A673 (cell line): Measurements from ENCODE around the gene STAMBPL1. TPM values are rescaled to one million over a fixed set of nuclear protein-coding genes. Genes with fewer than 3 reads are reported as not detected.

Source experiments
- BruUV-seq: library from RNA; stranded (reverse); fragments of 400-500 nt; replicated peaks from 2 replicates; lab custom pipeline; 2021; lab: Mats Ljungman, UMichigan
- CTCF ChIA-PET: fragments of 300-600 bp; sonication (Branson Sonifier 250); formaldehyde crosslinking; loops from one replicate; lab custom pipeline; 2022; ENCODE audit warnings: antibody characterized with exemption; lab: Charles Lee
- POLR2A ChIA-PET: fragments of 300-600 bp; sonication (Branson Sonifier 250); formaldehyde crosslinking; loops from one replicate; lab custom pipeline; 2022; ENCODE audit warnings: antibody characterized with exemption; ENCODE audit not compliant: low non-redundant PET; lab: Charles Lee
- DNase-seq: peaks from one replicate; pipeline ENCODE4 v3.0.0-alpha.2; 2015; ENCODE audit warnings: low spot score
- H3K27ac ChIP-seq: fragments of 200-600 bp; sonication (generic); 2 replicates; pipeline ENCODE4 v1.5.1; 2016; ENCODE audit warnings: mixed run types, low read depth, mild to moderate bottlenecking, mixed read lengths, antibody characterized with exemption, low read length; ENCODE audit not compliant: poor library complexity, severe bottlenecking
- H3K27me3 ChIP-seq: fragments of 200-600 bp; sonication (generic); replicated peaks from 2 replicates; pipeline ENCODE4 v1.6.1; 2017; ENCODE audit warnings: mixed run types, low read depth, mild to moderate bottlenecking, mixed read lengths, antibody characterized with exemption, low read length; ENCODE audit not compliant: insufficient read depth, poor library complexity
- H3K36me3 ChIP-seq: fragments of 200-600 bp; sonication (generic); 2 replicates; pipeline ENCODE4 v1.6.1; 2016; ENCODE audit warnings: mixed run types, mild to moderate bottlenecking, mixed read lengths, antibody characterized with exemption, low read length; ENCODE audit not compliant: insufficient read depth, poor library complexity, severe bottlenecking
- H3K4me1 ChIP-seq: fragments of 200-600 bp; sonication (generic); 2 replicates; pipeline ENCODE4 v1.6.1; 2017; ENCODE audit warnings: mixed run types, mild to moderate bottlenecking, mixed read lengths, antibody characterized with exemption, low read length; ENCODE audit not compliant: insufficient read depth, poor library complexity, severe bottlenecking
- H3K4me3 ChIP-seq: fragments of 200-600 bp; sonication (generic); 2 replicates; pipeline ENCODE4 v1.5.1; 2016; ENCODE audit warnings: low read depth, mixed run types, mild to moderate bottlenecking, mixed read lengths, low read length; ENCODE audit not compliant: poor library complexity, severe bottlenecking
- H3K9me3 ChIP-seq: fragments of 200-600 bp; sonication (generic); 2 replicates; pipeline ENCODE4 v1.6.1; 2016; ENCODE audit warnings: mixed run types, low read depth, mild to moderate bottlenecking, mixed read lengths, antibody characterized with exemption, low read length; ENCODE audit not compliant: poor library complexity, severe bottlenecking
- CTCF ChIP-seq: fragments of 300-800, 200-600 bp; sonication (generic); conservative IDR thresholded peaks from 2 replicates; pipeline ENCODE4 v1.5.1; 2017; ENCODE audit warnings: low read depth, mild to moderate bottlenecking, antibody characterized with exemption, low read length, moderate library complexity, mixed read lengths
- EZH2 ChIP-seq: fragments of 200-600 bp; sonication (generic); IDR thresholded peaks from 2 replicates; pipeline ENCODE4 v1.6.1; 2017; ENCODE audit warnings: borderline replicate concordance, low read depth, mild to moderate bottlenecking, mixed read lengths, antibody characterized with exemption, low read length; ENCODE audit not compliant: poor library complexity, severe bottlenecking
- intact Hi-C: fragments of 100-400 bp; cut with micrococcal nuclease; formaldehyde crosslinking; loops from one replicate; pipeline ENCODE4 v1.10.0; 2022; ENCODE audit not compliant: unreplicated experiment
- total RNA-seq: library from RNA; stranded (reverse); gene quantifications from 2 replicates; pipeline ENCODE4 v1.2.3, GENCODE V29; 2021

Gene STAMBPL1
- total RNA-seq, 1 experiment from 2014 or later = 71.8 TPM

- H3K4me3 ChIP-seq = no peak overlapping the region
- intact Hi-C loops = no loop called here
- POLR2A ChIA-PET = no interaction called here
- peaks cover 45% of the 10 kb centered on the region for H3K36me3 ChIP-seq
- no peak overlapping the region for H3K27ac ChIP-seq
- CTCF ChIA-PET = no interaction called here
- peaks cover 15% of the 10 kb centered on the region for H3K4me1 ChIP-seq
- BruUV-seq = no TSS peak
- no peaks in the 10 kb centered on the region for H3K27me3 ChIP-seq
- no peaks in the 10 kb centered on the region for H3K9me3 ChIP-seq
- DNase-seq = no peak
- no peak for TF ChIP-seq CTCF
- no peak for TF ChIP-seq EZH2
These were observed 42.0 kb downstream of the STAMBPL1 start for GRCh38 chr10:88922041-88922440.

GRCh38 chr10:88923520-88923919 lies 43.5 kb downstream of the STAMBPL1 start:
- no peak for DNase-seq
- H3K4me3 ChIP-seq = no peak overlapping the region
- intact Hi-C loops = no loop called here
- ChIA-PET POLR2A (interaction anchor here (0.7 kb wide), 1 partner anchor 68 kb away, joined by 4 read pairs; no protein-coding TSS in a partner anchor), CTCF (no interaction called here)
- H3K36me3 ChIP-seq = peaks cover 30% of the 10 kb centered on the region
- H3K9me3 ChIP-seq = no peaks in the 10 kb centered on the region
- H3K27ac ChIP-seq = no peak overlapping the region
- BruUV-seq = no TSS peak
- peaks cover 9% of the 10 kb centered on the region for H3K4me1 ChIP-seq
- no peaks in the 10 kb centered on the region for H3K27me3 ChIP-seq
- no peak for TF ChIP-seq CTCF

GRCh38 chr10:88926566-88927415 lies 46.7 kb downstream of the STAMBPL1 start:
- DNase-seq = no peak
- TF ChIP-seq EZH2 = no peak
- H3K36me3 ChIP-seq = peaks cover 27% of the 10 kb centered on the region
- no TSS peak for BruUV-seq
- H3K4me1 ChIP-seq = peaks cover 9% of the 10 kb centered on the region
- peak overlapping the region; percentile 43 for H3K27ac ChIP-seq
- H3K4me3 ChIP-seq = no peak overlapping the region
- no peaks in the 10 kb centered on the region for H3K9me3 ChIP-seq
- H3K27me3 ChIP-seq = no peaks in the 10 kb centered on the region
- ChIA-PET POLR2A (no interaction called here), CTCF (no interaction called here)
- intact Hi-C loops = no loop called here

- ChIA-PET POLR2A (no interaction called here), CTCF (no interaction called here)
- no peak for TF ChIP-seq EZH2
- TF ChIP-seq CTCF = no peak
- peaks cover 27% of the 10 kb centered on the region for H3K36me3 ChIP-seq
- no peaks in the 10 kb centered on the region for H3K9me3 ChIP-seq
- intact Hi-C loops = no loop called here
- H3K27me3 ChIP-seq = no peaks in the 10 kb centered on the region
- no peak overlapping the region for H3K4me3 ChIP-seq
- no peak overlapping the region for H3K27ac ChIP-seq
- H3K4me1 ChIP-seq = peaks cover 12% of the 10 kb centered on the region
- no TSS peak for BruUV-seq
- DNase-seq = no peak
These were observed 47.3 kb downstream of the STAMBPL1 start for GRCh38 chr10:88927416-88927690.
